WTC11 (cell line): ENCODE measurements around the gene ANTXRL. TPM values are rescaled to one million over a fixed set of nuclear protein-coding genes. Genes with fewer than 3 reads are reported as not detected.

Source experiments
- ATAC-seq: fragments of 200-7000 bp; cut with Tn5 transposase; 2 replicates; pipeline ENCODE4 v1.10.0; 2021; ENCODE audit warnings: mild to moderate bottlenecking, moderate library complexity
- CTCF ChIA-PET: fragments of 300-600 bp; sonication (Branson Sonifier 250); formaldehyde crosslinking; loops from one replicate; lab custom pipeline; 2021; ENCODE audit warnings: antibody characterized with exemption; lab: Charles Lee
- POLR2A ChIA-PET: fragments of 350-600 bp; sonication (Branson Sonifier 250); formaldehyde crosslinking; loops from one replicate; lab custom pipeline; 2021; ENCODE audit warnings: antibody characterized with exemption; lab: Charles Lee
- DNase-seq: peaks from one replicate; pipeline ENCODE4 v3.0.0; 2021; ENCODE audit warnings: low spot score
- H3K27ac Mint-ChIP-seq: 2 replicates; pipeline ENCODE4 v1.8.0; 2021; ENCODE audit warnings: mixed read lengths
- H3K27me3 Mint-ChIP-seq: 2 replicates; pipeline ENCODE4 v1.8.0; 2021; ENCODE audit warnings: low read depth, mild to moderate bottlenecking, moderate library complexity, mixed read lengths
- H3K36me3 Mint-ChIP-seq: 2 replicates; pipeline ENCODE4 v1.8.0; 2021; ENCODE audit warnings: mixed read lengths
- H3K4me1 Mint-ChIP-seq: 2 replicates; pipeline ENCODE4 v1.8.0; 2022; ENCODE audit warnings: mixed read lengths
- H3K4me3 Mint-ChIP-seq: 2 replicates; pipeline ENCODE4 v1.8.0; 2021; ENCODE audit warnings: mild to moderate bottlenecking, moderate library complexity, mixed read lengths
- H3K9me3 Mint-ChIP-seq: 2 replicates; pipeline ENCODE4 v1.8.0; 2021; ENCODE audit warnings: mixed read lengths
- ARID4B ChIP-seq: sonication (generic); formaldehyde crosslinking; IDR thresholded peaks from 2 replicates; pipeline ENCODE4 v1.8.0; 2023; ENCODE audit warnings: missing genetic modification reagents, mild to moderate bottlenecking, borderline replicate concordance
- ATF1 ChIP-seq: sonication (generic); formaldehyde crosslinking; IDR thresholded peaks from 2 replicates; pipeline ENCODE4 v1.8.1; 2023; ENCODE audit warnings: mild to moderate bottlenecking, moderate library complexity, missing genetic modification reagents
- FOXK1 ChIP-seq: sonication (generic); formaldehyde crosslinking; IDR thresholded peaks from 2 replicates; pipeline ENCODE4 v1.8.0; 2022; ENCODE audit warnings: mild to moderate bottlenecking, moderate library complexity, missing genetic modification reagents
- JUN ChIP-seq: sonication (generic); formaldehyde crosslinking; IDR thresholded peaks from 2 replicates; pipeline ENCODE4 v1.8.0; 2023; ENCODE audit warnings: mild to moderate bottlenecking, missing genetic modification reagents
- NFYB ChIP-seq: sonication (generic); formaldehyde crosslinking; conservative IDR thresholded peaks from 2 replicates; pipeline ENCODE4 v1.8.0; 2022; ENCODE audit warnings: low read depth, missing genetic modification reagents
- NR1H2 ChIP-seq: sonication (generic); formaldehyde crosslinking; IDR thresholded peaks from 2 replicates; pipeline ENCODE4 v1.9.0; 2021; ENCODE audit warnings: mild to moderate bottlenecking, moderate library complexity, missing genetic modification reagents
- PRDM15 ChIP-seq: sonication (generic); formaldehyde crosslinking; IDR thresholded peaks from 2 replicates; pipeline ENCODE4 v1.8.0; 2022; ENCODE audit warnings: missing genetic modification reagents
- PRRX2 ChIP-seq: fragments of 250-450 bp; sonication (Bioruptor Pico); IDR thresholded peaks from 2 replicates; pipeline ENCODE4 v1.8.0; 2021; ENCODE audit warnings: mild to moderate bottlenecking
- RELA ChIP-seq: sonication (generic); formaldehyde crosslinking; IDR thresholded peaks from 2 replicates; pipeline ENCODE4 v1.8.1; 2022; ENCODE audit warnings: missing genetic modification reagents, mild to moderate bottlenecking, borderline replicate concordance
- TP53 ChIP-seq: sonication (generic); formaldehyde crosslinking; IDR thresholded peaks from 2 replicates; pipeline ENCODE4 v1.8.1; 2023; ENCODE audit warnings: mild to moderate bottlenecking, missing genetic modification reagents
- ZBTB43 ChIP-seq: sonication (generic); formaldehyde crosslinking; IDR thresholded peaks from 2 replicates; pipeline ENCODE4 v1.8.1; 2023; ENCODE audit warnings: mild to moderate bottlenecking, missing genetic modification reagents
- ZMAT4 ChIP-seq: fragments of 250-450 bp; sonication (Bioruptor Pico); IDR thresholded peaks from 2 replicates; pipeline ENCODE4 v1.9.0; 2021; ENCODE audit warnings: mild to moderate bottlenecking
- ZNF512 ChIP-seq: sonication (generic); formaldehyde crosslinking; IDR thresholded peaks from 2 replicates; pipeline ENCODE4 v1.8.1; 2022; ENCODE audit warnings: missing genetic modification reagents, borderline replicate concordance
- ZSCAN18 ChIP-seq: fragments of 250-450 bp; sonication (Bioruptor Pico); IDR thresholded peaks from 2 replicates; pipeline ENCODE4 v2.1.2; 2022; ENCODE audit warnings: mild to moderate bottlenecking, moderate library complexity
- total RNA-seq: library from RNA; stranded (reverse); gene quantifications from 3 replicates; pipeline ENCODE4 v1.2.3, GENCODE V29; 2021

Gene ANTXRL
- total RNA-seq, 1 experiment from 2014 or later = not detected

GRCh38 chr10:46317889-46318288 is 31.1 kb downstream of the ANTXRL start:
- H3K4me3 Mint-ChIP-seq = no peak overlapping the region
- TF ChIP-seq ZBTB43 (CRISPR knock-in tag) (no peak), PRDM15 (CRISPR knock-in tag) (no peak)
- TF ChIP-seq, all 79 proteins: peak for 0
- H3K27me3 Mint-ChIP-seq = no peaks in the 10 kb centered on the region
- POLR2A ChIA-PET = no interaction called here
- H3K9me3 Mint-ChIP-seq = no peaks in the 10 kb centered on the region
- H3K27ac Mint-ChIP-seq = no peak overlapping the region
- peaks cover 15% of the 10 kb centered on the region for H3K4me1 Mint-ChIP-seq
- no peak for ATAC-seq
- CTCF ChIA-PET = no interaction called here
- no peak for DNase-seq
- H3K36me3 Mint-ChIP-seq = no peaks in the 10 kb centered on the region

GRCh38 chr10:46318799-46319198 is 32.0 kb downstream of the ANTXRL start:
- ATAC-seq (no peak), DNase-seq (no peak)
- ChIA-PET CTCF (no interaction called here), POLR2A (no interaction called here)
- peaks cover 15% of the 10 kb centered on the region for H3K4me1 Mint-ChIP-seq
- TF ChIP-seq ZSCAN18 (CRISPR knock-in tag) (no peak), ZNF512 (CRISPR knock-in tag) (no peak), RELA (CRISPR knock-in tag) (no peak)
- no peak overlapping the region for H3K27ac Mint-ChIP-seq
- no peaks in the 10 kb centered on the region for H3K36me3 Mint-ChIP-seq
- no peaks in the 10 kb centered on the region for H3K9me3 Mint-ChIP-seq
- H3K4me3 Mint-ChIP-seq = no peak overlapping the region
- no peaks in the 10 kb centered on the region for H3K27me3 Mint-ChIP-seq

GRCh38 chr10:46319389-46319788 is 32.6 kb downstream of the ANTXRL start:
- Mint-ChIP-seq H3K4me3 (no peak overlapping the region), H3K27ac (no peak overlapping the region), H3K36me3 (no peaks in the 10 kb centered on the region), H3K4me1 (peaks cover 19% of the 10 kb centered on the region), H3K9me3 (no peaks in the 10 kb centered on the region), H3K27me3 (no peaks in the 10 kb centered on the region)
- ATAC-seq (no peak), DNase-seq (no peak)
- ChIA-PET CTCF (no interaction called here), POLR2A (no interaction called here)
- TF ChIP-seq PRRX2 (CRISPR knock-in tag) = no peak

GRCh38 chr10:46321770-46322169 is 35.0 kb downstream of the ANTXRL start:
- Mint-ChIP-seq H3K27me3 (no peaks in the 10 kb centered on the region), H3K4me3 (no peak overlapping the region), H3K36me3 (no peaks in the 10 kb centered on the region), H3K27ac (no peak overlapping the region), H3K4me1 (peaks cover 5% of the 10 kb centered on the region; the same call in 1 of the 2 replicates)
- no peak for ATAC-seq
- ChIA-PET CTCF (no interaction called here), POLR2A (no interaction called here)
- TF ChIP-seq ATF1 (no peak), NR1H2 (CRISPR knock-in tag) (no peak), TP53 (CRISPR knock-in tag) (no peak), NFYB (CRISPR knock-in tag) (no peak), ARID4B (no peak), JUN (no peak), ZMAT4 (CRISPR knock-in tag) (no peak), FOXK1 (no peak)
- TF ChIP-seq, all 79 proteins: peak for 0
- H3K9me3 Mint-ChIP-seq = no peaks in the 10 kb centered on the region
- DNase-seq = no peak
